Nucleus accumbens (tissue), 56 donors: Measurements from ENCODE around the gene SAE1.

Source experiments
- DNase-seq, 56 donors: peaks; one replicate each; lab custom pipeline; 2025; lab: John Stamatoyannopoulos, UW

SAE1 gene

DNA sequence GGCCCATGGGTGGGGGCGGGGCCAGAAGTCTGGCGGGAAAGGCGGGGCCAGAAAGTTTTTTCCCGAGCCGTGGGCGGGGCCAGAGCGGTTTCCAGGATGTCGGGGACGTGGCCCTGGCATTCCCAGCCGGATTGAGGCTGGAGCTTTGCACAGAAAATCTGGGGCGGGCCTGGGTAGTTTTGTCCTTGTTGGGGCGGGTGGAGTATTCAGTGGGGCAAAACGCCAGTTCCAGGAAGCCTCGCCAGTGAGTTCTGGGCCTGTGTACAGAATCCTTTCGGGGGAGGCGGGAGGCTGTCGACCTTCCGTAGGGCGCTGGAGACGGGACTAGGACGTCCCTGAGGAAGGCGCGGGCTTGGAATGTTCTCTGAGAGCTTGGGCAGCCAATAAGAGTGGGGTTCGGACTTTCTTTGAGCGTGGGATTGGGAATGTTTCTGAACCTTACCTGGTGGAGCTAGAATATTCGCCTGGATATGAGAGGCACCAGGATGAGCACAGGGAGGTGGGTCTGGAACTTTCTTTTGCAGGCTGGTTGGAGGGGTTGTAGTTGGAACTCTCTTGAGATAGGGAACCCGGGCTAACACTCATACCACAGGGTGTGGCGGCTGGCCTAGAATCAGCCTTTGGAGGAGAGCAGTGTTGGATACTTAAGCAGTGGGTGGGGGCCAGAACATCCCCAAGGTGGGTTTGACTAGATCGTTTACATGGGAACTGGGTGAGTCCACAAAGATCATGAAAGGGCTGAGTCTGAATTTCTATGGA lies 127.0 kb downstream of the SAE1 start:
- peak in 2 of 56 donors; percentile 87 to 88 for DNase-seq

- no peak for DNase-seq
These were observed 127.8 kb downstream of the SAE1 start for GRCh38 chr19:47258434-47258833.

DNA sequence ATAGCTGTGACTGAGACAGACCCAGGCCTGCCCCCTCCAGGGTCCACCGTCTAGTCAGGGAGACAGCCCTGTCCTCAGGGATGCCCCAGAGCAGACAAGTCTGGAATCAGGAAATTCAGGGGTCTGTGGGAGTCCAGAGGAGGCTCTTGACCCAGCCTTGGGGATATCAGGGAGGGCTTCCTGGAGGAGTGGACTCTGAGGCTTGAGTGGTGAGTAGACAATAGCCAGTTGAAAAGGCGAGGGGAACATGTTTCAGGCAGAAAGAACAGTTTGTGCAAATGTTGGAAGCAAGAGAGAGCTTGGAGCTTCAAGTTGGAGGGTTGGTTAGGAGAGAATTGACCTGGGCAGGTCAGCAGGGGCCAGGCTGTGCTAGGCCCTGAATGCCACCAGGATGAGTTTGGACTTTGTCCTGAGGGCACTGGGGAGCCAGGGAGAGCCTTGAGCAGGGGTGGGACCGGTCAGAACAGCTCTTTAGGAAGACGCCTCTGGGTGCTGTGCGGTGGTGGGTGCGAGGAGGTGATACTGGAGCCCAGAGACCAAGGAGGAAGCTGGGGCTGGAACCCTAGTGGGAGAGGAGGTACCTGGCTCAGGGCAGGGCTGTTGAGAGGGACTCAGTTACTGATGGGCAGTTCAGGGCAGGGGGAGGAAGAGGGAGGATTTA lies 128.4 kb downstream of the SAE1 start:
- no peak for DNase-seq
